IPS-18a (cell line): ENCODE measurements around the gene VPS13D.

Source experiments
- H3K27ac ChIP-seq: one replicate; pipeline ENCODE4 v1.5.1; 2013; ENCODE audit warnings: low read length
- H3K27me3 ChIP-seq: one replicate; pipeline ENCODE4 v1.6.1; 2013; ENCODE audit warnings: mild to moderate bottlenecking, low read length; ENCODE audit not compliant: control insufficient read depth, insufficient read depth
- H3K36me3 ChIP-seq: one replicate; pipeline ENCODE4 v1.6.1; 2013; ENCODE audit warnings: low read depth, low read length; ENCODE audit not compliant: control insufficient read depth
- H3K4me1 ChIP-seq: one replicate; pipeline ENCODE4 v1.6.1; 2013; ENCODE audit warnings: low read depth, low read length; ENCODE audit not compliant: control insufficient read depth
- H3K4me3 ChIP-seq: one replicate; pipeline ENCODE4 v1.5.1; 2013; ENCODE audit warnings: low read length
- H3K9ac ChIP-seq: one replicate; pipeline ENCODE4 v1.6.1; 2013; ENCODE audit warnings: mild to moderate bottlenecking, low read length, moderate library complexity
- H3K9me3 ChIP-seq: one replicate; pipeline ENCODE4 v1.6.1; 2013; ENCODE audit warnings: low read depth, low read length; ENCODE audit not compliant: control insufficient read depth

Gene VPS13D

DNA sequence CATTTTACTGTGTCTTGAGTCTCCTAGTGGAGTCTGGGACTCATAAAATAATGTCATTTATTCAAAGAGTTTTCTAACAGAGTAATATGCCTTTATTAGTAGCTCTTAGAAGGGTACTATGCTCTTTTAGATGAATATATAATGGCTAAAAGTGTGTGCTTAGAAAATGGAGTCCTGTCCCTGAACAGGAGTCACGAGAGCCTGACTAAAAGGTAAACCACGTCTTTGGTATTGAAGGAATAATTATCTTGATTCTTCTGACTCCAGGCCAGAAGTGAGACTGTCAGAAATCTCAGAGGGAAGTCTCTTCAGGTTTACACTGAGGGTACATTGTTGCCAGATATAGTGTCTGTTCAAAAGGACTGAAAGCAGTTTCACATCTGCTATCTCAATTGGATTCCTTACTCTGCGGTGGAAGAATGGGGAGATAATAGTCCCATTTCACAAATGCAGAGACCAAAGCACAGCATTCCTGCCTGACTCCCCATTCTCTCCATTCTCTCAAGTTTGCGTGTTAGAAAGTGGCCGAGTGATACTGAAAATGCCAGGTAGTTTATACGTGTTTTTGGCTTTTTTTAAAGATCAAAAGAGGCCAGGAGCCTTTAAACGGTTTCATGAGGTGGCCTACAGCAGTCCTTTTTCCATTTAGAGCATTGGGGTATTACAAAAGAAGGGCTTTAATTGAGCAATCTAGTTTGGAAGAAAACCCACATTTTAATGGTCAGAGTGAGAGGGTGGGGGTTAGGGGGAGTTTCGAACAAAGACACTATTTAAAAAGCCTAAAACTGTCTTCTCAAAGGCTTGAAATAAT, 176.6 kb downstream of the VPS13D start:
- Histone ChIP-seq H3K36me3 (peaks cover 12% of the 10 kb centered on the region), H3K27me3 (no peaks in the 10 kb centered on the region), H3K4me3 (no peak overlapping the region), H3K4me1 (no peaks in the 10 kb centered on the region), H3K9me3 (no peaks in the 10 kb centered on the region), H3K9ac (no peak overlapping the region), H3K27ac (no peak overlapping the region)

DNA sequence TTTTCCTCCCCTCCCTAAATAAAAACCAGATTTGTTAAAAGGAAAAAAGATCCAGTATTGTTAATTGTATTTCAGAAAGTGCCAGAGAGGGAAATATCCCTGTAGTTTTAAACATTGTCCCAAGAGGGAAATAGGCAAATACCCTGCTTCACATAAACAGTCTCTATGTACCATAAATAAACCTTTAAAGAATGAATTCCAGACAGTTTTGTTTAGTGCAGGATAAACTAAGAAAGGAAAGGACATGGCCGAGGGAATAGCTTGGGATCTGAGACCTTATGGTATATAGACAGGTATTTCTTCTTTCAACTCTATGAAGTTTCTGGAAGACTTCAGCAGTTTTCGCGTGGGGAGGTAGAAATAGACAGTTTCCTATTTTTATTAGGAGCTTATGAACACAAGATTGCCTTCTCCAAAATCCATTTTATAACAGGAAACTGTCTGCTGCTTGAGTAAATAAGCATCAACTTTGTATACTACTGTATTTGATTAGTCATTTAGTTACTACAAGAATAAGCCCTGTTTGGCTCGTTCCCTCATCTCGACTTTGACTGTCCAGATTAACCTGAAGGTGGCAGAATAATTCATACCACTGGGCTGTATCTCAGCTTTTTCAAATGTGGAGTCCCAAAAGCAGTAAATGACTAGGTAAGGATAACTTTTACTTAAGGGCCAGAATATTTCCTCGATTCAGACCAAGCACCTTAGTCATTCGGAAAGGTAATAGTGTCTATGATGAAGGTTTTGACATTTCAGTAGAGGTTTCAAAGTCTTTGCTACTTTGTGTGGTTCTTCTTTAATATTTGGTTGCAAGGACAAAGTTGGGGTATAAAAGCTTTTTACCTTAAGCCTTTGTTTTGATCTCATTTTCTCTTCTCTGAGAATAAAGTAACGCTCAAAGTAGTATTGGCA, 177.5 kb downstream of the VPS13D start:
- no peaks in the 10 kb centered on the region for H3K9me3 ChIP-seq
- H3K36me3 ChIP-seq: peaks cover 12% of the 10 kb centered on the region
- H3K9ac ChIP-seq: no peak overlapping the region
- no peak overlapping the region for H3K27ac ChIP-seq
- no peak overlapping the region for H3K4me3 ChIP-seq
- H3K27me3 ChIP-seq: no peaks in the 10 kb centered on the region
- no peaks in the 10 kb centered on the region for H3K4me1 ChIP-seq

DNA sequence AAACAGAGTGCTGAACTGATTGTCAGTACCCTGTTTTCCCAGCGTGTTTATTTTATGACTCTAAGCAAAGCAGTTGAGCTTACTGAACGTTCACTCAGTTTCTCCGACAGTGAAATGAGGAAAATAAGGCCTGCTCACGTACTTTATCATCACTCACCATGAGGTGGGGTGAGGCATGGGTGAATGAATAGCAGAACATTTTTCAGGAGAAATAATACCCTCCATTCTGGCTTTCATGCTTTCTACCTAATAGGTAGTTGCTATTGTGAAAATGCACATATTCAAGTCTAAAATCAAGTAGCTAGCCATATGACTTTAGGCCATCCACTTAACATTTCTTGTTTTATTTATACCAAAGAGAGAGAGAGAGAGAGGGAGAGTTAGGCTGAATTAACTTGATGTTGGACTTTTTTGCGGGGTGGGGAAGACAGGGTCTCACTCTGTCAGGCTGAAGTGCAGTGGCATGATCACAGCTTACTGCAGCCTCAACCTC, 178.2 kb downstream of the VPS13D start:
- no peaks in the 10 kb centered on the region for H3K27me3 ChIP-seq
- no peaks in the 10 kb centered on the region for H3K4me1 ChIP-seq
- peaks cover 12% of the 10 kb centered on the region for H3K36me3 ChIP-seq
- H3K27ac ChIP-seq: no peak overlapping the region
- no peaks in the 10 kb centered on the region for H3K9me3 ChIP-seq
- no peak overlapping the region for H3K4me3 ChIP-seq
- H3K9ac ChIP-seq: no peak overlapping the region

DNA sequence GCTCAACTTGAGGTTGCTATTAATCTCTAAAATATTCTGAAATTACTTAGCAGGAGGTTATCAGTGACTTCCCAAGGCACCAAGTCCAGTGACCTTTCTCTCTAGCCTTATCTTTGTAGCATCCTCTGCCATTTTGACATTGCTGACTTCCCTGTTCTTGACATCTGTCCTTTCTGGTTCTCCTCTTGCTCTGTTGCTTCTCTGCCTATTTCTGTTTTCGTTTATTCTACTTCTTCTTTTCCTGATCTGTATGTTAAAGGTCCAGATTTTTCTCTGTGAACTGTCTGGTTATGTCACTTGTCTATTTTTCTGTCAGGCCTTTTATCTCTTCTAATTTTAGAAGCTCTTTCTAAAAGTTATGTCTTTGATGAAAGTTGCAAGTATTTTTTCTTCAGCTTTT, 178.8 kb downstream of the VPS13D start:
- no peaks in the 10 kb centered on the region for H3K27me3 ChIP-seq
- no peaks in the 10 kb centered on the region for H3K4me1 ChIP-seq
- H3K9ac ChIP-seq: no peak overlapping the region
- H3K9me3 ChIP-seq: no peaks in the 10 kb centered on the region
- H3K36me3 ChIP-seq: peaks cover 12% of the 10 kb centered on the region
- no peak overlapping the region for H3K27ac ChIP-seq
- H3K4me3 ChIP-seq: no peak overlapping the region

DNA sequence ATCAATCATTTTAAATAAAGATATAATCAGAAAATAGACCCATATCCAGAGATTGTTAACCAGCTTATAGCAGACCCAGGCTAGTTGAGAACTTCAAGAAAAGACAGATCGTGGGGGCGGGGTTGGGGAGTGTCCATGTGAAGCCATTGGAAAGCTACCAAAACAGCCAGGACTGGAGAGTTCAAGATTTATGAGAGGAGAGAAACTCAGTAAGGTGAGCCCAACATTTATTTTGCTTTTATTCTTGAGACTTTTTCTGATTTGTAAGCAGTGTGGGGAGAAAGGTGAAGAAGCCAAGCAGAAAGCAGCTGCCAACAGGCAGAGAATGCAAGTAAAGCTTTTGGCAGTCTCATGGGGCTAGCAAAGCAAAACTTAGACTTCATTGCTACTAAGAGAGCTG, 179.9 kb downstream of the VPS13D start:
- Histone ChIP-seq H3K27ac (no peak overlapping the region), H3K4me3 (no peak overlapping the region), H3K4me1 (no peaks in the 10 kb centered on the region), H3K9me3 (no peaks in the 10 kb centered on the region), H3K27me3 (no peaks in the 10 kb centered on the region), H3K36me3 (peaks cover 2% of the 10 kb centered on the region), H3K9ac (no peak overlapping the region)

DNA sequence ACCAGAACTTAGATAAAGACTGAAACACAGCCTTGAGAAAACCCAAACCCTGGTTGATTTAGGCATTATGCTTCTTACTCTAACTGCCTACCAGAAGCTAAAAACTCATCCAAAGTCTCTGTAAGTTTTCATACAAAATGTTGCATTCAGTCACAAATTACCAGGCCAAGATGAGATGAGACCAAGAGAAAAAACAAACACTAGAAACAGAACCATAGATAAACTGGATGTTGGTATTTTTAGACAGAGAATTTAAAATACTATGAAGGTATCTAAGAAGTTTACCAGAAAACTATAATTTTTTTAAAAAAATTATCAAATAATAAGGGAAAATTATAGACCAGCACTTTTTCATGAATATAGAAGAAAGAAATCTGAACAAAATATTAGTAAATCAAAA, 180.5 kb downstream of the VPS13D start:
- no peak overlapping the region for H3K27ac ChIP-seq
- H3K4me1 ChIP-seq: no peaks in the 10 kb centered on the region
- no peak overlapping the region for H3K4me3 ChIP-seq
- no peak overlapping the region for H3K9ac ChIP-seq
- H3K36me3 ChIP-seq: no peaks in the 10 kb centered on the region
- no peaks in the 10 kb centered on the region for H3K9me3 ChIP-seq
- H3K27me3 ChIP-seq: no peaks in the 10 kb centered on the region

DNA sequence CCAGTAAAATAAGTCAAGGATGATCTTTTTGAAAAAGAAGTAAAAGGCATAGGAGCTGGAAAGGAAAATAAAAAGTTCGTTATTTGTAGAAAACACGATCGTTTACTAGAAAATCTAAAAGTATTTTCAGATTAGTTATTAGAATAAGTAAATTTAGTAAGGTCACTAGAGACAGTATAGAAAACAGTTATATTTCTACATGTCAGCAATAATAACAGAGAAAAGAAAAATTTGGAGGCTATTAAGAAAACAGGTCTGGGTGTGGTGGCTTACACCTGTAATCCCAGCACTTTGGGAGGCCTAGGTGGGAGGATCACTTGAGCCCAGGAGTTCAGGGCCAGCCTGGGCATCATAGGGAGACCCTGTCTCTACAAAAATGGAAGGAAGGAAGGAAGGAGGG, 181.3 kb downstream of the VPS13D start:
- Histone ChIP-seq H3K4me3 (no peak overlapping the region), H3K9ac (no peak overlapping the region), H3K36me3 (no peaks in the 10 kb centered on the region), H3K4me1 (no peaks in the 10 kb centered on the region), H3K27me3 (no peaks in the 10 kb centered on the region), H3K9me3 (no peaks in the 10 kb centered on the region), H3K27ac (no peak overlapping the region)

DNA sequence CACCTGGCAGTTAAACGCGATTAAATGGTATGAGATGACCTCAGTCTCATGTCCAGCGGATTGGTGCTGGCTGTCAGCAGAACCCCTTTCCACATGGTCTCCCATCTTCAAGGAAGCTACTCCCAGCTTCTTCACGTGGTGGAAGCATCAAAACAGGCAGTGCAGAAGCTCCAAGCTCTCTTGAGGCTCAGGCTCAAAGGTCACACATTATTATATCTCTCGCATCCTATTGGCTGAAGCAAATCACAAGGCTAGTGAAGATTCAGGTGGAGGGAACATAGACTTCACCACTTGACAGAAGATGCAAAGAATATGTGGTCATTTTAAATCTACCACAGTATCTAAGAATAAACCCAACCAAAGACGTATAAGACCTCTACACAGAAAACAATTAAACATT, 181.9 kb downstream of the VPS13D start:
- no peak overlapping the region for H3K9ac ChIP-seq
- H3K4me1 ChIP-seq: no peaks in the 10 kb centered on the region
- H3K4me3 ChIP-seq: no peak overlapping the region
- no peaks in the 10 kb centered on the region for H3K27me3 ChIP-seq
- H3K36me3 ChIP-seq: no peaks in the 10 kb centered on the region
- H3K9me3 ChIP-seq: no peaks in the 10 kb centered on the region
- H3K27ac ChIP-seq: no peak overlapping the region

DNA sequence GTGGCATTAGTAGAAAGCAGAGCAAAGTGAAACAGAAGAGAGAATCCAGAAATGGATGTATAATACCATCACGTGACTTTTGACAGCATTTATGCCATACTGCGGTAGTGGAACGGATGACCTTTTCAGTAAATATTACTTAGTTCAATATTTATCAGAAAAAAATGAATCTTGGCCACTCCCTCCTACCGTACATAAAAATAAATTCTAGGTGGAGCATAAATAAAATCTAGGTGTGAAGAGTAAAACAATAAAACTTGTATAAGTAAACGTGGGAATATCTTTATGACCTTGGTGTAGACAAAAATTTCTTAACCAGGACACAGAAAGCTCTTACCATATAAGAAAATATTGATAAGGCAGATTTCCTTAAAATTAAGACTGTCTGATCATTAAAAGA, 182.6 kb downstream of the VPS13D start:
- H3K27me3 ChIP-seq: no peaks in the 10 kb centered on the region
- H3K4me3 ChIP-seq: no peak overlapping the region

DNA sequence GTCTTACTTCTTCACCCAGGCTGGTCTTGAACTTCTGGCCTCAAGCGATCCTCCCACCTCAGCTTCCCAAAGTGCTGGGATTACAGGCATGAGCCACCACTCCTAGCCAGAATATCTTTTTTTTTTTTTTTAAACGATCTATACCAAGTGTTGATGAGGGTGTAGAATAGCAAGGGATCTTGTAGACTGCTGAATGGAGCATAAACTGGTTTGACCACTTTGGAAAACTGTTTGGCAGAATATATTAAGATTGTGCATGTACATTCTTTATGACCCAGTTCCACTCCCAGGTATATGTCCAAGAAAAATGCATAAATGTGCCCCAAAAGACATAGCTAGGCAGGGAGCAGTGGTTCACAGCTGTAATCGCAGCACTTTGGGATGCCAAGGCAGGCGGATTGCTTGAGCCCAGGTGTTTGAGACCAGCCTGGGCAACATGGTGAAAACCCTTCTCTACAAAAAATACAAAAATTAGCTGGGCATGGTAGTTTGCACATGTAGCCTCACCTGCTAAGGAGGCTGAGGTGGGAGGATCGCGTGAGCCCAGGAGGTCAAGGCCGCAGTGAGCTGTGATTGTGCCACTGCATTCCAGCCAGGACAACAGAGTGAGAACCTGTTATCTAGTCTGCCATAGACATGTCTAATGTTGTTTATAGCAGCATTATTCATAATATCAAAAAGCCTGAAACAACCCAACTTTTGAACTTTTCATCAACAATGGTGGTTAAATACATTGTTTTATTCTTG, 184.0 kb downstream of the VPS13D start:
- Histone ChIP-seq H3K27me3 (no peaks in the 10 kb centered on the region), H3K9me3 (no peaks in the 10 kb centered on the region), H3K36me3 (no peaks in the 10 kb centered on the region)

More for the DNA sequence above, 182.6 kb downstream of the VPS13D start:
- no peak overlapping the region for H3K27ac ChIP-seq
- no peaks in the 10 kb centered on the region for H3K9me3 ChIP-seq
- no peaks in the 10 kb centered on the region for H3K36me3 ChIP-seq
- H3K9ac ChIP-seq: no peak overlapping the region
- no peaks in the 10 kb centered on the region for H3K4me1 ChIP-seq

DNA sequence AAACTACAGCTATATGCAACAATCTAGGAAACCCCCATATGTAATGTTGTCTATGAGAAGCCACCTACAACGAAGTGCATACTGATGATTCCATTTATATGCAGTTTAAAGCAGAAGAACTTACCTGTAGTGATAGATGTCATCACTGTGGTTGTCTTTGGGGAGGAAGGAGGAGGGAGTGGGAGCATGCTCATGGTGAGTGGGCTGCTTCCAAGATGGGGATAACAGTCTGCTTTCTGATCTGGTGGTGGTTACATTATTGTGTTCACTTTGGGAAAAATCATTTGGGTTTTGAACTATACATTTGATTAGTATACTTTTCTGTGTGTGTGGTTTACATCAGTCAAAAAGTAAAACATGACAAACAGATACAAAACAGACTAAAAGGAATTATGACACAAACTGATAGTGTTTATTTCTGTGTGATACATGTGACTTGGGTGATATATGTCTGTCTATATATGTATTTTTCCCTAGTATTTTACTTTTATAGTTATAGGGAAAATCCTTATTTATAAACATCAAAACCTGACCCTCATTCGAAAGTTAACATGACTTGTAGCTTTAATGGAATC, 184.7 kb downstream of the VPS13D start:
- no peaks in the 10 kb centered on the region for H3K36me3 ChIP-seq
- no peaks in the 10 kb centered on the region for H3K9me3 ChIP-seq
- no peak overlapping the region for H3K27ac ChIP-seq
- no peak overlapping the region for H3K4me3 ChIP-seq
- H3K9ac ChIP-seq: no peak overlapping the region
- no peaks in the 10 kb centered on the region for H3K27me3 ChIP-seq
- no peaks in the 10 kb centered on the region for H3K4me1 ChIP-seq

More for the DNA sequence above, 184.0 kb downstream of the VPS13D start:
- H3K9ac ChIP-seq: no peak overlapping the region
- H3K4me1 ChIP-seq: no peaks in the 10 kb centered on the region
- no peak overlapping the region for H3K27ac ChIP-seq
- no peak overlapping the region for H3K4me3 ChIP-seq
